Lower leg skin (tissue), 3 donors: ENCODE data around the gene ZIC4.

ENCODE experiments used
- POLR2A ChIP-seq, 2 donors: fragments of 450-650 bp; IDR thresholded peaks; one replicate each; pipeline ENCODE4 v1.6.1; 2016 to 2017; ENCODE audit warnings: antibody characterized with exemption in 2 of 2, mild to moderate bottlenecking in 1 of 2, moderate library complexity in 1 of 2
- TF ChIP-seq, protein P1 (sequence below), 3 donors: fragments of 450-650 bp; IDR thresholded peaks; one replicate each; pipeline ENCODE4 v1.5.1; 2016; ENCODE audit warnings: antibody characterized with exemption in 3 of 3, mild to moderate bottlenecking in 3 of 3, moderate library complexity in 2 of 3

DNA sequence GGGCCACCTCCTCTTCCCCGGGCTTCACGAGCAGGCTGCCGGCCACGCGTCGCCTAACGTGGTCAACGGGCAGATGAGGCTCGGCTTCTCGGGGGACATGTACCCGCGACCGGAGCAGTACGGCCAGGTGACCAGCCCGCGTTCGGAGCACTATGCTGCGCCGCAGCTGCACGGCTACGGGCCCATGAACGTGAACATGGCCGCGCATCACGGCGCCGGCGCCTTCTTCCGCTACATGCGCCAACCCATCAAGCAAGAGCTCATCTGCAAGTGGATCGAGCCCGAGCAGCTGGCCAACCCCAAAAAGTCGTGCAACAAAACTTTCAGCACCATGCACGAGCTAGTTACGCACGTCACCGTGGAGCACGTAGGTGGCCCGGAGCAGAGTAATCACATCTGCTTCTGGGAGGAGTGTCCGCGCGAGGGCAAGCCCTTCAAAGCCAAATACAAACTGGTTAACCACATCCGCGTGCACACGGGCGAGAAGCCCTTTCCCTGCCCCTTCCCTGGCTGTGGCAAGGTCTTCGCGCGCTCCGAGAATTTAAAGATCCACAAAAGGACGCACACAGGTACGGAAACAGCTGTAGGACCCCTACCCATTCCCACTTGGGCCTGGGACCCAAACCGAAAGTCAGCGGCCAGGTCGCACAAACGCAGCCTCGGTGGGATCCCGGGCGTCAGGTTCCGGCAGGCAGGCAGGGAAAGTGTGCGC, 4.3 kb upstream of the ZIC4 start:
- TF ChIP-seq, protein P1, sequence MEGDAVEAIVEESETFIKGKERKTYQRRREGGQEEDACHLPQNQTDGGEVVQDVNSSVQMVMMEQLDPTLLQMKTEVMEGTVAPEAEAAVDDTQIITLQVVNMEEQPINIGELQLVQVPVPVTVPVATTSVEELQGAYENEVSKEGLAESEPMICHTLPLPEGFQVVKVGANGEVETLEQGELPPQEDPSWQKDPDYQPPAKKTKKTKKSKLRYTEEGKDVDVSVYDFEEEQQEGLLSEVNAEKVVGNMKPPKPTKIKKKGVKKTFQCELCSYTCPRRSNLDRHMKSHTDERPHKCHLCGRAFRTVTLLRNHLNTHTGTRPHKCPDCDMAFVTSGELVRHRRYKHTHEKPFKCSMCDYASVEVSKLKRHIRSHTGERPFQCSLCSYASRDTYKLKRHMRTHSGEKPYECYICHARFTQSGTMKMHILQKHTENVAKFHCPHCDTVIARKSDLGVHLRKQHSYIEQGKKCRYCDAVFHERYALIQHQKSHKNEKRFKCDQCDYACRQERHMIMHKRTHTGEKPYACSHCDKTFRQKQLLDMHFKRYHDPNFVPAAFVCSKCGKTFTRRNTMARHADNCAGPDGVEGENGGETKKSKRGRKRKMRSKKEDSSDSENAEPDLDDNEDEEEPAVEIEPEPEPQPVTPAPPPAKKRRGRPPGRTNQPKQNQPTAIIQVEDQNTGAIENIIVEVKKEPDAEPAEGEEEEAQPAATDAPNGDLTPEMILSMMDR (IDR thresholded peaks at IDR 0.05): no peak
- TF ChIP-seq POLR2A (IDR thresholded peaks at IDR 0.05): no peak
